WI38 (cell line): ENCODE measurements around the gene NT5C1B.

Experiments used
- H3K4me3 ChIP-seq: 2 replicates; pipeline ENCODE4 v1.5.1; 2011; ENCODE audit warnings: low read depth, mild to moderate bottlenecking, control low read depth, low read length
- CTCF ChIP-seq: IDR thresholded peaks from 2 replicates; pipeline ENCODE4 v1.5.1; 2012; ENCODE audit warnings: low read depth, mild to moderate bottlenecking, control low read depth, low read length

Gene NT5C1B

GRCh38 chr2:18552351-18553077, 36.9 kb downstream of the NT5C1B start:
- no peak overlapping the region for H3K4me3 ChIP-seq
- TF ChIP-seq CTCF, result no peak

DNA sequence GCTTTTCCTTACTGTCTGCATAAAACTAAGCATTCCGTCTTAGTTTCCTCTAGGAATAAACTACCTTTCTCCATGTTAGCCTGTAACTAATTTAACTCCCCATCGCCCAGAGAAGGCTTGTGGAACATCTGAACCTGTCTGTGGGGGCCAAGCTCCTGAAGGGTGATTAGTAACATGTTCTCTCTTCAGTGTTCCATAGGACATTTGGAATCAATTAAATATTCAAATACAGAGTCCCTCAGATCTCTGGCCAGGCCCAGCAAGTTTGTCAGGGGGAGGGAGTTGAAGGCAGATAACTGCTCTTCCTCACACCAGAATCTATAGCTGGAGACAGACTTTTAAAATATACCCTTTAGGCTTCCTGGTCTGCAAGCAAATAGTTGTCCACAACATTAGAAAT, 37.7 kb downstream of the NT5C1B start:
- no peak overlapping the region for H3K4me3 ChIP-seq
- no peak for TF ChIP-seq CTCF

- H3K4me3 ChIP-seq, result no peak overlapping the region
Observed at GRCh38 chr2:18551169-18551568, 38.2 kb downstream of the NT5C1B start.

GRCh38 chr2:18550433-18550832, 38.9 kb downstream of the NT5C1B start:
- no peak for TF ChIP-seq CTCF
- no peak overlapping the region for H3K4me3 ChIP-seq

More at GRCh38 chr2:18551169-18551568, 38.2 kb downstream of the NT5C1B start:
- no peak for TF ChIP-seq CTCF

DNA sequence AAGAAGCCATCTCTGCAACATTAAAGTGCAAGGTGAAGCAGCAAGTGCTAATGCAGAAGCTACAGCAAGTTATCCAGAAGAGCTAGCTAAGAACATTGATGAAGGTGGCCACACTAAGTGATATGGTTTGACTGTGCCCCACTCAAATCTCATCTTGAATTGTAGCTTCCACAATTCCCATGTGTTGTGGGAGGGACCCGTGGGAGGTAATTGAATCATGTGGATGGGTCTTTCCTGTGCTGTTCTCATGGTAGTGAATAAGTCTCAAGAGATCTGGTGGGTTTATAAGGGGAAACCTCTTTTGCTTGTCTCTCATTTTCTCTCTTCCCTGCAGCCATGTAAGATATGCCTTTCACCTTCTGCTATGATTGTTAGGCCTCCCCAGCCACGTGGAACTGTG, 40.3 kb downstream of the NT5C1B start:
- TF ChIP-seq CTCF, result no peak
- H3K4me3 ChIP-seq, result no peak overlapping the region

- H3K4me3 ChIP-seq, result no peak overlapping the region
- TF ChIP-seq CTCF, result no peak
Observed at GRCh38 chr2:18548621-18549020, 40.7 kb downstream of the NT5C1B start.

- TF ChIP-seq CTCF, result no peak
- no peak overlapping the region for H3K4me3 ChIP-seq
Observed at GRCh38 chr2:18546567-18546966, 42.8 kb downstream of the NT5C1B start.
